Activated CD4-positive, alpha-beta T cell treated with anti-CD3 and anti-CD28 coated beads, Interleukin-2, amount 50 U/mL, for 1 hour (primary cell): ENCODE results near the gene NPFFR1.
"Not testable (repeated sequence)": the region's sequence is repeated elsewhere in the genome, so short reads cannot be mapped to it uniquely, and the experiment has no call there.

Source experiments
- DNase-seq: peaks from one replicate; pipeline ENCODE4 v3.0.0-alpha.2; 2020

NPFFR1 gene

GRCh38 chr10:70254778-70255328 lies 29.0 kb downstream of the NPFFR1 start:
- DNase-seq = no peak

- DNase-seq = no peak
Observed at GRCh38 chr10:70253878-70254765, 29.7 kb downstream of the NPFFR1 start.

GRCh38 chr10:70250961-70251680 lies 32.7 kb downstream of the NPFFR1 start:
- DNase-seq = no peak

- no peak for DNase-seq
Observed at GRCh38 chr10:70247360-70247759, 36.4 kb downstream of the NPFFR1 start.

- DNase-seq = no peak
Observed at GRCh38 chr10:70241081-70241480, 42.7 kb downstream of the NPFFR1 start.

GRCh38 chr10:70239986-70240385 lies 43.8 kb downstream of the NPFFR1 start:
- DNase-seq = not testable (repeated sequence)

- not testable (repeated sequence) for DNase-seq
Observed at GRCh38 chr10:70239077-70239976, 44.5 kb downstream of the NPFFR1 start.

GRCh38 chr10:70237958-70238536 lies 45.8 kb downstream of the NPFFR1 start:
- DNase-seq = not testable (repeated sequence)

- no peak for DNase-seq
Observed at GRCh38 chr10:70234668-70235447, 48.9 kb downstream of the NPFFR1 start.

- no peak for DNase-seq
Observed at GRCh38 chr10:70233939-70234300, 49.9 kb downstream of the NPFFR1 start.

- DNase-seq = peak; percentile 99
Observed at GRCh38 chr10:70233109-70233938, 50.5 kb downstream of the NPFFR1 start, which contains the start of gene PPA1. Gene PPA1, minus strand, starts transcription at chr10:70233429. Its CDS starts 102 bp downstream, at chr10:70233327.

- DNase-seq = peak; percentile 8
Observed at GRCh38 chr10:70232859-70233108, 51.0 kb downstream of the NPFFR1 start.

- peak; percentile 9 for DNase-seq
Observed at GRCh38 chr10:70232155-70232858, 51.5 kb downstream of the NPFFR1 start.

- DNase-seq = no peak
Observed at GRCh38 chr10:70228491-70228890, 55.3 kb downstream of the NPFFR1 start.

- no peak for DNase-seq
Observed at GRCh38 chr10:70227548-70228320, 56.1 kb downstream of the NPFFR1 start.

- no peak for DNase-seq
Observed at GRCh38 chr10:70223728-70224127, 60.1 kb downstream of the NPFFR1 start.

- not testable (repeated sequence) for DNase-seq
Observed at GRCh38 chr10:70222811-70223447, 60.9 kb downstream of the NPFFR1 start.

GRCh38 chr10:70222340-70222794 lies 61.4 kb downstream of the NPFFR1 start:
- DNase-seq = no peak

GRCh38 chr10:70221030-70221429 lies 62.8 kb downstream of the NPFFR1 start:
- no peak for DNase-seq
